ENCODE data around the gene LACTB. TPM values are rescaled to one million over a fixed set of nuclear protein-coding genes. Genes with fewer than 3 reads are reported as not detected.

LACTB gene
- total RNA-seq: 24.1 TPM in 2 replicates

GRCh38 chr15:63121382-63122001, at the start of gene LACTB:
LACTB (plus strand) TSS chr15:63121861; CDS start chr15:63121872, 11 bp downstream.

GRCh38 chr15:63157118-63157843, 35.6 kb downstream of the LACTB start, which contains the start of gene RPS27L:
RPS27L (minus strand) TSS chr15:63157477; CDS start chr15:63157405, 72 bp downstream.

GRCh38 chr15:63188926-63189871, 67.5 kb downstream of the LACTB start, which contains the start of gene RAB8B:
RAB8B (plus strand) TSS chr15:63189606; CDS start chr15:63189625, 19 bp downstream.

Other genes with a start within 250 kb of the LACTB start
- gene TPM1, start 79.1 kb upstream of the LACTB start, total RNA-seq: 164 and 181 TPM in 2 replicates
- gene RPS27L, start 35.6 kb downstream of the LACTB start, total RNA-seq: 256 and 303 TPM in 2 replicates
- 73.9 and 84.5 TPM in 2 replicates for gene RAB8B, start 67.7 kb downstream of the LACTB start, total RNA-seq
- gene APH1B, start 155.7 kb downstream of the LACTB start, total RNA-seq: 27.8 and 31.8 TPM in 2 replicates